Lung (tissue), 12 donors: ENCODE measurements around the gene TTC28. TPM values are rescaled to one million over a fixed set of nuclear protein-coding genes. Genes with fewer than 3 reads are reported as not detected.

Experiments
- ATAC-seq: fragments of 200-7000 bp; cut with Tn5 transposase; one replicate; pipeline ENCODE4 v1.9.1; 2020; ENCODE audit warnings: moderate number of reproducible peaks; ENCODE audit not compliant: insufficient read depth, low FRiP score
- DNase-seq, 3 donors: peaks; one replicate each; pipeline ENCODE4 v3.0.0-alpha.2; 2013 to 2017
- H3K27ac ChIP-seq, 2 donors: one replicate each; pipeline ENCODE4 v1.5.1; 2013; ENCODE audit warnings: mild to moderate bottlenecking in 2 of 2, moderate library complexity in 2 of 2, control low read depth in 1 of 2, inconsistent platforms in 1 of 2, low read depth in 1 of 2, low read length in 1 of 2
- H3K27me3 ChIP-seq, 3 donors: one replicate each; pipeline ENCODE4 v1.5.1; 2013; ENCODE audit warnings: low read length in 2 of 3; ENCODE audit not compliant: control insufficient read depth in 3 of 3, insufficient read depth in 3 of 3
- H3K36me3 ChIP-seq, 4 donors: one replicate each; pipeline ENCODE4 v1.5.1; 2013; ENCODE audit warnings: low read length in 4 of 4, mild to moderate bottlenecking in 1 of 4, moderate library complexity in 1 of 4; ENCODE audit not compliant: control insufficient read depth in 4 of 4, insufficient read depth in 4 of 4
- H3K4me1 ChIP-seq, 5 donors: one replicate each; pipeline ENCODE4 v1.5.1; 2013; ENCODE audit warnings: low read length in 5 of 5, mild to moderate bottlenecking in 2 of 5, moderate library complexity in 1 of 5; ENCODE audit not compliant: control insufficient read depth in 5 of 5, insufficient read depth in 5 of 5
- H3K4me3 ChIP-seq: one replicate; pipeline ENCODE4 v1.5.1; 2013; ENCODE audit warnings: mild to moderate bottlenecking, control low read depth, moderate library complexity
- H3K9ac ChIP-seq, 2 donors: one replicate each; pipeline ENCODE4 v1.5.1; 2013; ENCODE audit warnings: low read length in 2 of 2, control low read depth in 1 of 2; ENCODE audit not compliant: insufficient read depth in 1 of 2
- H3K9me3 ChIP-seq, 4 donors: one replicate each; pipeline ENCODE4 v1.5.1; 2013; ENCODE audit warnings: low read length in 3 of 4, mild to moderate bottlenecking in 1 of 4, moderate library complexity in 1 of 4; ENCODE audit not compliant: control insufficient read depth in 4 of 4, insufficient read depth in 3 of 4
- whole genome bisulfite sequencing, 2 donors: extraction: QIAGEN DNeasy Blood & Tissue Kit; methylation state at CpG; one replicate each; pipeline ENCODE4 v1.1.7; 2013; 5-methylcytosine and 5-hydroxymethylcytosine counted together
- polyA plus RNA-seq, 2 donors: library from polyadenylated mRNA; stranded (reverse); fragments of 200-250 nt; gene quantifications; one replicate each; pipeline ENCODE4 v1.2.1, GENCODE V29; 2013
- total RNA-seq, 2 donors: library from RNA; depleted of rRNA in 1 of 2; stranded (reverse); fragments of >200 nt in 1 of 2; gene quantifications; one replicate each; pipeline ENCODE4 v1.2.1, GENCODE V29; 2014 to 2021
- TF ChIP-seq, protein P1 (sequence below): IDR thresholded peaks from 2 replicates; pipeline ENCODE4 v1.5.1; 2012; ENCODE audit warnings: mild to moderate bottlenecking; ENCODE audit errors: control extremely low read depth, extremely low read depth
- donor health status: control.
- donor health status: control.
- donor health status: Bipolar disorder and iron deficiency.
- donor health status: healthy.
- donor health status: DM: yes; HTN: yes; CAD: no.

TTC28 gene
- total and polyA plus RNA-seq, 4 donors = 4.7 to 72.2 (median 24.8) TPM

- peaks cover 0 to 45% (median 33%) of the 10 kb centered on the region in 4 donors for H3K36me3 ChIP-seq
- no peak overlapping the region for H3K9ac ChIP-seq
- no peak overlapping the region for H3K4me3 ChIP-seq
- DNase-seq = peak in 1 of 3 donors; percentile 10
- H3K4me1 ChIP-seq = peaks cover 0 to 3% (median 0%) of the 10 kb centered on the region in 5 donors
- H3K9me3 ChIP-seq = no peaks in the 10 kb centered on the region
- WGBS, 2 donors = 87 to 90% methylated on average over 14 of the region's 14 CpGs
- no peak for ATAC-seq
- TF ChIP-seq, protein P1, sequence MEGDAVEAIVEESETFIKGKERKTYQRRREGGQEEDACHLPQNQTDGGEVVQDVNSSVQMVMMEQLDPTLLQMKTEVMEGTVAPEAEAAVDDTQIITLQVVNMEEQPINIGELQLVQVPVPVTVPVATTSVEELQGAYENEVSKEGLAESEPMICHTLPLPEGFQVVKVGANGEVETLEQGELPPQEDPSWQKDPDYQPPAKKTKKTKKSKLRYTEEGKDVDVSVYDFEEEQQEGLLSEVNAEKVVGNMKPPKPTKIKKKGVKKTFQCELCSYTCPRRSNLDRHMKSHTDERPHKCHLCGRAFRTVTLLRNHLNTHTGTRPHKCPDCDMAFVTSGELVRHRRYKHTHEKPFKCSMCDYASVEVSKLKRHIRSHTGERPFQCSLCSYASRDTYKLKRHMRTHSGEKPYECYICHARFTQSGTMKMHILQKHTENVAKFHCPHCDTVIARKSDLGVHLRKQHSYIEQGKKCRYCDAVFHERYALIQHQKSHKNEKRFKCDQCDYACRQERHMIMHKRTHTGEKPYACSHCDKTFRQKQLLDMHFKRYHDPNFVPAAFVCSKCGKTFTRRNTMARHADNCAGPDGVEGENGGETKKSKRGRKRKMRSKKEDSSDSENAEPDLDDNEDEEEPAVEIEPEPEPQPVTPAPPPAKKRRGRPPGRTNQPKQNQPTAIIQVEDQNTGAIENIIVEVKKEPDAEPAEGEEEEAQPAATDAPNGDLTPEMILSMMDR = no peak
- no peaks in the 10 kb centered on the region for H3K27me3 ChIP-seq
- no peak overlapping the region for H3K27ac ChIP-seq
These were observed 684.9 kb downstream of the TTC28 start for GRCh38 chr22:27994481-27995331.

- H3K27ac ChIP-seq = no peak overlapping the region
- H3K27me3 ChIP-seq = no peaks in the 10 kb centered on the region
- peaks cover 0 to 3% (median 0%) of the 10 kb centered on the region in 5 donors for H3K4me1 ChIP-seq
- no peaks in the 10 kb centered on the region for H3K9me3 ChIP-seq
- WGBS, 2 donors = 93 to 96% methylated on average over 9 of the region's 9 CpGs
- H3K36me3 ChIP-seq = peaks cover 0 to 42% (median 35%) of the 10 kb centered on the region in 4 donors
- ATAC-seq (no peak), DNase-seq (peak in 1 of 3 donors; percentile 9)
- no peak overlapping the region for H3K4me3 ChIP-seq
- no peak overlapping the region for H3K9ac ChIP-seq
- TF ChIP-seq, protein P1 = no peak
These were observed 685.8 kb downstream of the TTC28 start for GRCh38 chr22:27993774-27994350.

DNA sequence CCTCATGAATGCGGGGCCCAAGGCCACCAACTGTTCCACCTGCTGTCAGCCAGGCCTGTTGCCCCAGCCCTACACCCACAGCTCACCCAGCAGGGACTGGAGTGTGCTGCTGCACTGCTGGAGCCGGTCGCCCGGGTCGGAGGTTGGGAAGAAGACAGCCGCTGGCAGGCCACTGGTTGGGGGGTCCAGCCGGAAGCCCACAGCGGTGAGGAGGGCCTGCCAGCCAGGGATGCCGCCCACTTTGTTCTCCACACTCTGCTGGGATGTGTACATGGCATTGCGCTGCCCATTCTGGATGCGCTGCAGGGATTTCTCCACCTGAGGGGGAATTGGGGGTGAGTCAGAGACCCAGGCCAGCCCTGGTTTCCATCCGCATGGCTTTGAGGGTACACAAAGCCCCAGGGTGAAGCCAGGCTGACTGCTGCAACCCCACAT lies 686.4 kb downstream of the TTC28 start:
- Histone ChIP-seq H3K4me3 (no peak overlapping the region), H3K9me3 (no peaks in the 10 kb centered on the region), H3K9ac (no peak overlapping the region), H3K27me3 (no peaks in the 10 kb centered on the region), H3K4me1 (peaks cover 0 to 3% (median 0%) of the 10 kb centered on the region in 5 donors), H3K36me3 (peaks cover 0 to 38% (median 33%) of the 10 kb centered on the region in 4 donors), H3K27ac (no peak overlapping the region)
- WGBS, 2 donors = 94 to 95% methylated on average over 12 of the region's 12 CpGs
- DNase-seq (peak in 1 of 3 donors; percentile 10), ATAC-seq (no peak)
- TF ChIP-seq, protein P1 = no peak
